Measurements from ENCODE around the gene SLC16A10.

- TF ChIP-seq CTCF (IDR thresholded peaks at IDR 0.05) = no peak
- no peak for TF ChIP-seq ZFX (IDR thresholded peaks at IDR 0.05; ENCODE audit: borderline replicate concordance)
These were observed 118.2 kb downstream of the SLC16A10 start for GRCh38 chr6:111205502-111205901.
